Activated CD4-positive, alpha-beta T cell treated with anti-CD3 and anti-CD28 coated beads, Interleukin-2, amount 10 ng/mL, durations not matched to agents 24 days and 14 days (primary cell): Measurements from ENCODE around the gene ASIC4. TPM values are rescaled to one million over a fixed set of nuclear protein-coding genes. Genes with fewer than 3 reads are reported as not detected.

ENCODE experiments used
- DNase-seq: peaks from one replicate; pipeline ENCODE4 v3.0.0; 2022
- H3K27ac Mint-ChIP-seq: one replicate; pipeline ENCODE4 v1.8.0; 2022; ENCODE audit warnings: mild to moderate bottlenecking, mixed read lengths
- H3K27me3 Mint-ChIP-seq: one replicate; pipeline ENCODE4 v1.8.0; 2022; ENCODE audit warnings: mixed read lengths
- H3K36me3 Mint-ChIP-seq: one replicate; pipeline ENCODE4 v1.8.0; 2022; ENCODE audit warnings: low read depth, mild to moderate bottlenecking, mixed read lengths
- H3K4me1 Mint-ChIP-seq: one replicate; pipeline ENCODE4 v1.8.0; 2021; ENCODE audit warnings: mixed read lengths
- H3K4me3 Mint-ChIP-seq: one replicate; pipeline ENCODE4 v1.8.0; 2022; ENCODE audit warnings: mild to moderate bottlenecking, moderate library complexity, mixed read lengths
- H3K9me3 Mint-ChIP-seq: one replicate; pipeline ENCODE4 v1.8.0; 2021; ENCODE audit warnings: mixed read lengths
- intact Hi-C: fragments of 100-400 bp; cut with micrococcal nuclease; formaldehyde crosslinking; loops from one replicate; pipeline ENCODE4 v1.15.1; 2023
- total RNA-seq: library from RNA; stranded (reverse); gene quantifications from 2 replicates; pipeline ENCODE4 v1.2.3, GENCODE V29; 2022

The ASIC4 gene
- total RNA-seq, 1 donor from 2014 or later, result not detected

GRCh38 chr2:219509780-219510511, 4.3 kb upstream of the ASIC4 start:
- Mint-ChIP-seq H3K4me1 (peaks cover 12% of the 10 kb centered on the region), H3K4me3 (no peak overlapping the region), H3K36me3 (peaks cover 9% of the 10 kb centered on the region), H3K9me3 (no peaks in the 10 kb centered on the region), H3K27me3 (peaks cover 44% of the 10 kb centered on the region), H3K27ac (no peak overlapping the region)
- intact Hi-C loops, result no loop called here
- peak; percentile 83 for DNase-seq

DNA sequence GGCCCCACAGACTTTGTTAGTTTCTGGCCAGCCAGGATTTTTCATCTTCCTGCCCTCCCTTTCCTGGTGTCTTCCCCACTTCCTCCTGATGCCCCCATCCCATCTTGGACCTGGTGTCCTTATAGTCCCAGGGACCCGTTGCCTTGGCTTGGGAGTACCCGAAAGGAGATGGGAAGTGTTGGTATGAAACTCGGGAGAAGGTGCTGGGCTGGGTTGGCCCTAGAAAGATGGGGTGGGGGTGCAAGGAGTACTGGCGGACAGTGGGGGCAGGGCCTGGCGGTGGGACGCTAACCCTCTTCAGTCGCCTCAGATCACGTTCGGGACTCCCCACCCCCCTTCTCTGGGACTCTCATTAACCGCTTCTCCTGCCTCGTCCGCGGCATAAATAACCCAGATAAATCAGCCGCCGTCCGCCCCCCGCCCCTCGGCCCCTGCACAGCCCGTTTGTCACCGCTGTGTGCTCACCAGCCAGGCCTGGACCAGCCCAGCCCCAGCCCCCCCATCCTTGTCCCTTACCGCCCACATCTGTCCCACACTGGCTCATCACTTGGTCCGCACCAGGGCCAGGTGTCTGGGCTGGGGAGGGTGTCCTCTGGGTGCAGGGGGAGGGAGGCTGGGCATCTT, 3.7 kb upstream of the ASIC4 start:
- peaks cover 12% of the 10 kb centered on the region for H3K4me1 Mint-ChIP-seq
- intact Hi-C loops, result no loop called here
- H3K4me3 Mint-ChIP-seq, result no peak overlapping the region
- H3K36me3 Mint-ChIP-seq, result peaks cover 8% of the 10 kb centered on the region
- no peaks in the 10 kb centered on the region for H3K9me3 Mint-ChIP-seq
- no peak overlapping the region for H3K27ac Mint-ChIP-seq
- no peak for DNase-seq
- H3K27me3 Mint-ChIP-seq, result peaks cover 46% of the 10 kb centered on the region

GRCh38 chr2:219511547-219512325, 2.5 kb upstream of the ASIC4 start:
- no peak overlapping the region for H3K4me3 Mint-ChIP-seq
- peaks cover 56% of the 10 kb centered on the region for H3K27me3 Mint-ChIP-seq
- peaks cover 12% of the 10 kb centered on the region for H3K4me1 Mint-ChIP-seq
- H3K9me3 Mint-ChIP-seq, result no peaks in the 10 kb centered on the region
- DNase-seq, result no peak
- no peak overlapping the region for H3K27ac Mint-ChIP-seq
- H3K36me3 Mint-ChIP-seq, result no peaks in the 10 kb centered on the region
- intact Hi-C loops, result no loop called here

GRCh38 chr2:219512524-219513216, 1.6 kb upstream of the ASIC4 start:
- Mint-ChIP-seq H3K36me3 (no peaks in the 10 kb centered on the region), H3K27me3 (peaks cover 59% of the 10 kb centered on the region), H3K9me3 (no peaks in the 10 kb centered on the region), H3K4me3 (no peak overlapping the region), H3K4me1 (peaks cover 12% of the 10 kb centered on the region), H3K27ac (no peak overlapping the region)
- DNase-seq, result no peak
- intact Hi-C loops, result no loop called here

DNA sequence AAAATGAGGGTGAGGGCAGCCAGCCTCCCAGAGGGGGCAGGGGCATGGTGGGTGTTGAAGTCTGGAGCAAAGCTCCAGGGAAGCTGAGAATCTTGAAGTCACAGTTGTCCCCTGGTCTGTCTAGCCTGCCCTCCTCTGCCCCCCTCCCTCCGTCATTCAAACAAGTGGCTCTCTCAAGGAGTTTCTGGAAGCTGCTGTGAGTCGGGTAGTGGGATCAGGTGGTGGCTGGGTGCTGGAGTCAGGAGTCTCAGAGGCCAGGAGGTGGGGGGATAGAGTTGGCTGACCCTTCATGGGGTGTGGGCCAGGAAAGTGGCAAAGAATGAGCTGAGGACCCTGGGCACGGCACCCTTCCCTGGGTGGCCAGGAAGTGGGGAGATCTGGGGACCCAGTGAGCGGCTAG, 495 bp upstream of the ASIC4 start:
- peaks cover 66% of the 10 kb centered on the region for H3K27me3 Mint-ChIP-seq
- no peaks in the 10 kb centered on the region for H3K9me3 Mint-ChIP-seq
- peaks cover 12% of the 10 kb centered on the region for H3K4me1 Mint-ChIP-seq
- H3K4me3 Mint-ChIP-seq, result no peak overlapping the region
- H3K27ac Mint-ChIP-seq, result no peak overlapping the region
- intact Hi-C loops, result no loop called here
- H3K36me3 Mint-ChIP-seq, result no peaks in the 10 kb centered on the region
- DNase-seq, result no peak

GRCh38 chr2:219514836-219515235, 554 bp downstream of the ASIC4 start:
- DNase-seq, result no peak
- Mint-ChIP-seq H3K27me3 (peaks cover 66% of the 10 kb centered on the region), H3K27ac (no peak overlapping the region), H3K9me3 (no peaks in the 10 kb centered on the region), H3K4me1 (peaks cover 8% of the 10 kb centered on the region), H3K4me3 (no peak overlapping the region), H3K36me3 (no peaks in the 10 kb centered on the region)
- intact Hi-C loops, result no loop called here

- intact Hi-C loops, result no loop called here
- Mint-ChIP-seq H3K36me3 (no peaks in the 10 kb centered on the region), H3K27ac (no peak overlapping the region), H3K4me3 (no peak overlapping the region), H3K4me1 (peaks cover 2% of the 10 kb centered on the region), H3K27me3 (peaks cover 62% of the 10 kb centered on the region), H3K9me3 (no peaks in the 10 kb centered on the region)
- no peak for DNase-seq
Observed at GRCh38 chr2:219515874-219516629, 1.8 kb downstream of the ASIC4 start.

DNA sequence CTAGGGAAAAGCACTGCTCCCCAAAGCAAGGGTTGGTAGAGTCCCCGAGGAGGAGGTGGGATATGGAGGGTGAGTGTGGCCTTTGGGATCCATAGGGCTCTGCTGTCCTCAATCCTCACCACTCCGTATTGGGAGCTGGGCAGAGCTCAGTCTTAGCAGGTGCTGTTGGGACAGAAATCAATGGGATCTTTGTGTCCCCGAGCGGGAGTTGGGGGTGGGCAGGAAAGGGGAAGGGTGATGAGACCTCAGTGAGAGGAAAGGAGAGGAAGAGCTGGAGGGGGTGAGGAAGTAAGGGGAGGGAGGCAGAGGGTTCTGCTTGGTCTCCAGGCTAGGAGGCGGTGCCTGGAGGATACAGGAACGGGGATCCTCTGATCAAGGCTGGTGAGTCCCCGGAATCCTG, 2.6 kb downstream of the ASIC4 start:
- Mint-ChIP-seq H3K36me3 (no peaks in the 10 kb centered on the region), H3K9me3 (no peaks in the 10 kb centered on the region), H3K4me3 (no peak overlapping the region), H3K27me3 (peaks cover 63% of the 10 kb centered on the region), H3K4me1 (peaks cover 4% of the 10 kb centered on the region), H3K27ac (no peak overlapping the region)
- DNase-seq, result no peak
- intact Hi-C loops, result no loop called here

DNA sequence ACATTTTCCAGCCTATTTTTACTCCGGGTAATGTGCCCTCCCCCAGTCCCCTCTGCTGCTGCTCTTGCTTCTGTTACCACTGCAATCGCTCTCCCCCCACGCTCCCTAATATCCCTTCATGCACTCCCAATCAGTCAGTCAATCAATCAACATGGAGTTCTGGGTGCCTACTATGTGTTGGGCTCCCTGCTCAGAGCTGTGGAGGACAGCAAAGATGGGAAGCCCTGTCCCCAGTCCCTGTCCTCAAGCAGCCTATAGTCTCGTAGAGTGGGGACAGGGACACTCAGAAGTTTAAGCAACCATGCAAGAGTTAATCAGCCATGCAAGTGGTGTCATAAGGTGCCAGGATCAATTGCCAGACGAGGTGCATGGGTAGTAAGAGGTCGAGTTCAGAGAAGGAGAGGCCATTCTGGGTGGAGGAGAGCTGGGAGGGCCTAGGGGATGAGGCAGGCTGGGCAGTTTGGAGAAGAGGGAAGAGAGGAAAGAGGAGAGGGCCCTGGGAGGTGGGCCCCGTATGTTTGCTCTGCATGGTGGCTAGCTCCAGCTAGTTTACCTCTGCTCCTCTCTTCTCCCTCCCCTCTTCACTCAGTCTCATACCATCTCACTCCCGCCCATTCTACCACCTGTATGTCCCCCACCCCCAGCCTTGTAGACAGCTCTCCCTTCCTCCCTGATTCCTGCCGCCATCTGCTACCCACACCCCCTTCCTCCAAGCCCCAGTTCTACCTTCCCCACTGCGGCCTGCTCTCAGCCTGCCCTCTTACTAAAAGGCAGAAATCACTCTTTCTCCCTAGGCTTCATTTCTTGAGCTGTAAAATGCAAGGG, 3.9 kb downstream of the ASIC4 start:
- Mint-ChIP-seq H3K36me3 (no peaks in the 10 kb centered on the region), H3K9me3 (no peaks in the 10 kb centered on the region), H3K4me3 (no peak overlapping the region), H3K4me1 (peaks cover 6% of the 10 kb centered on the region), H3K27ac (no peak overlapping the region), H3K27me3 (peaks cover 58% of the 10 kb centered on the region)
- intact Hi-C loops, result no loop called here
- no peak for DNase-seq

GRCh38 chr2:219519526-219519916, 5.2 kb downstream of the ASIC4 start:
- no peak for DNase-seq
- intact Hi-C loops, result no loop called here
- Mint-ChIP-seq H3K36me3 (no peaks in the 10 kb centered on the region), H3K4me1 (peaks cover 4% of the 10 kb centered on the region), H3K27me3 (peaks cover 60% of the 10 kb centered on the region), H3K27ac (no peak overlapping the region), H3K4me3 (no peak overlapping the region), H3K9me3 (no peaks in the 10 kb centered on the region)

GRCh38 chr2:219520079-219520478, 5.8 kb downstream of the ASIC4 start:
- no peak overlapping the region for H3K4me3 Mint-ChIP-seq
- no peak overlapping the region for H3K27ac Mint-ChIP-seq
- no peaks in the 10 kb centered on the region for H3K9me3 Mint-ChIP-seq
- intact Hi-C loops, result no loop called here
- no peaks in the 10 kb centered on the region for H3K36me3 Mint-ChIP-seq
- no peak for DNase-seq
- H3K27me3 Mint-ChIP-seq, result peaks cover 66% of the 10 kb centered on the region
- peaks cover 4% of the 10 kb centered on the region for H3K4me1 Mint-ChIP-seq

GRCh38 chr2:219521066-219521880, 7.0 kb downstream of the ASIC4 start:
- Mint-ChIP-seq H3K27me3 (peaks cover 68% of the 10 kb centered on the region), H3K4me1 (peaks cover 4% of the 10 kb centered on the region), H3K9me3 (no peaks in the 10 kb centered on the region), H3K27ac (no peak overlapping the region), H3K4me3 (no peak overlapping the region), H3K36me3 (no peaks in the 10 kb centered on the region)
- intact Hi-C loops, result no loop called here
- no peak for DNase-seq
